ENCODE results near the gene ATG101. TPM values are rescaled to one million over a fixed set of nuclear protein-coding genes. Genes with fewer than 3 reads are reported as not detected.

Gene ATG101
- polyA plus RNA-seq, 1 donor (not counting 4 experiments of a cell fraction or from before 2014, with no cell fraction given): 62.7 TPM

GRCh38 chr12:52091869-52092268 lies 22.1 kb downstream of the ATG101 start:
- H3K4me1 ChIP-seq (ENCODE audit: control insufficient read depth, extremely low read depth, insufficient read depth, low read length): no peaks in the 10 kb centered on the region
- peaks cover 53% of the 10 kb centered on the region for H3K27me3 ChIP-seq (ENCODE audit: control insufficient read depth, extremely low read depth, insufficient read depth, low read length)
- H3K36me3 ChIP-seq (ENCODE audit: control insufficient read depth in 2 of 2, extremely low read depth in 1 of 2, insufficient read depth in 2 of 2, low read length in 2 of 2): no peaks in the 10 kb centered on the region
- H3K9me1 ChIP-seq (ENCODE audit: control insufficient read depth, extremely low read depth, insufficient read depth, low read length): no peaks in the 10 kb centered on the region
- H3K79me2 ChIP-seq (ENCODE audit: control insufficient read depth, insufficient read depth, low read length): no peaks in the 10 kb centered on the region
- H3K4me3 ChIP-seq (ENCODE audit: control insufficient read depth in 2 of 3, extremely low read depth in 1 of 3, insufficient read depth in 2 of 3, low read depth in 1 of 3, low read length in 3 of 3): no peak overlapping the region
- FAIRE-seq: no peak
- H3K27ac ChIP-seq (ENCODE audit: control insufficient read depth, insufficient read depth, low read length): no peak overlapping the region
- TF ChIP-seq CTCF (optimal IDR thresholded peaks at IDR 0.05 in 1 of 3, IDR thresholded peaks at IDR 0.05 in 1 of 3, conservative IDR thresholded peaks at IDR 0.05 in 1 of 3; ENCODE audit: extremely low read depth in 1 of 3, insufficient read depth in 2 of 3, low read length in 3 of 3) (no peak), EZH2 (IDR thresholded peaks at IDR 0.05; ENCODE audit: low read length) (no peak)
- no peak overlapping the region for H3K9ac ChIP-seq (ENCODE audit: control insufficient read depth, extremely low read depth, insufficient read depth, low read length)
- dilution Hi-C loops (cut with MboI; ENCODE audit: extremely low pct_ligation_motif_present, low sequenced_read_pairs): no loop called here
- no peak overlapping the region for H2AFZ ChIP-seq (ENCODE audit: control insufficient read depth, low read length)
- H3K4me2 ChIP-seq (ENCODE audit: control insufficient read depth, extremely low read depth, insufficient read depth, low read depth, low read length): no peak overlapping the region
- H4K20me1 ChIP-seq (ENCODE audit: control insufficient read depth, extremely low read depth, insufficient read depth, low read length): no peaks in the 10 kb centered on the region
- H3K9me3 ChIP-seq (ENCODE audit: control insufficient read depth, low read depth, low read length): no peaks in the 10 kb centered on the region
- no peak for DNase-seq (ENCODE audit: low read depth, low spot score)

GRCh38 chr12:52093346-52093745 lies 23.6 kb downstream of the ATG101 start:
- H4K20me1 ChIP-seq (ENCODE audit: control insufficient read depth, extremely low read depth, insufficient read depth, low read length): no peaks in the 10 kb centered on the region

More at GRCh38 chr12:52093346-52093745, 23.6 kb downstream of the ATG101 start:
- dilution Hi-C loops (cut with MboI; ENCODE audit: extremely low pct_ligation_motif_present, low sequenced_read_pairs): no loop called here
- no peak for TF ChIP-seq EZH2 (IDR thresholded peaks at IDR 0.05; ENCODE audit: low read length)
- no peak for TF ChIP-seq CTCF (optimal IDR thresholded peaks at IDR 0.05 in 1 of 3, IDR thresholded peaks at IDR 0.05 in 1 of 3, conservative IDR thresholded peaks at IDR 0.05 in 1 of 3; ENCODE audit: extremely low read depth in 1 of 3, insufficient read depth in 2 of 3, low read length in 3 of 3)
- FAIRE-seq (no peak), DNase-seq (ENCODE audit: low read depth, low spot score) (no peak)
- Histone ChIP-seq H3K27ac (ENCODE audit: control insufficient read depth, insufficient read depth, low read length) (no peak overlapping the region), H3K9me3 (ENCODE audit: control insufficient read depth, low read depth, low read length) (no peaks in the 10 kb centered on the region), H3K4me2 (ENCODE audit: control insufficient read depth, extremely low read depth, insufficient read depth, low read depth, low read length) (no peak overlapping the region), H3K36me3 (ENCODE audit: control insufficient read depth in 2 of 2, extremely low read depth in 1 of 2, insufficient read depth in 2 of 2, low read length in 2 of 2) (no peaks in the 10 kb centered on the region), H3K4me1 (ENCODE audit: control insufficient read depth, extremely low read depth, insufficient read depth, low read length) (no peaks in the 10 kb centered on the region), H3K4me3 (ENCODE audit: control insufficient read depth in 2 of 3, extremely low read depth in 1 of 3, insufficient read depth in 2 of 3, low read depth in 1 of 3, low read length in 3 of 3) (no peak overlapping the region), H3K79me2 (ENCODE audit: control insufficient read depth, insufficient read depth, low read length) (no peaks in the 10 kb centered on the region), H3K27me3 (ENCODE audit: control insufficient read depth, extremely low read depth, insufficient read depth, low read length) (peaks cover 42% of the 10 kb centered on the region), H2AFZ (ENCODE audit: control insufficient read depth, low read length) (no peak overlapping the region), H3K9me1 (ENCODE audit: control insufficient read depth, extremely low read depth, insufficient read depth, low read length) (no peaks in the 10 kb centered on the region), H3K9ac (ENCODE audit: control insufficient read depth, extremely low read depth, insufficient read depth, low read length) (no peak overlapping the region)
